H1 (cell line): ENCODE results near the gene RPS6KA5. TPM values are rescaled to one million over a fixed set of nuclear protein-coding genes. Genes with fewer than 3 reads are reported as not detected.
A peak's percentile ranks its signal among the peaks of the same experiment; 100 is the strongest.

Experiments
- CTCF ChIA-PET: fragments of 300-600 bp; sonication (Branson Sonifier 250); formaldehyde crosslinking; loops from one replicate; lab custom pipeline; 2021; ENCODE audit not compliant: partially characterized antibody; lab: Charles Lee
- POLR2A ChIA-PET: fragments of 300-600 bp; sonication (Branson Sonifier 250); formaldehyde crosslinking; loops from one replicate; lab custom pipeline; 2021; ENCODE audit warnings: inconsistent platforms; ENCODE audit not compliant: partially characterized antibody; lab: Charles Lee
- DNase-seq, 2 experiments: peaks; one replicate each; pipeline versions ENCODE4 v3.0.0 to v3.0.0-alpha.2; 2010 to 2022; ENCODE audit warnings: low spot score in 2 of 2, low read depth in 1 of 2, mixed read lengths in 1 of 2
- FAIRE-seq: peaks from 2 replicates; lab custom pipeline; 2011; peaks lifted over from hg19 to GRCh38; lab: Jason Lieb, UNC
- H2AFZ ChIP-seq: 2 replicates; pipeline ENCODE4 v1.8.1; 2012; ENCODE audit warnings: low read length, inconsistent platforms
- H2AK5ac ChIP-seq: 2 replicates; pipeline ENCODE4 v1.6.1; 2013; ENCODE audit warnings: low read depth, low read length
- H2BK120ac ChIP-seq: replicated peaks from 2 replicates; pipeline ENCODE3; 2013; ENCODE audit warnings: low read depth, low read length, inconsistent platforms
- H2BK12ac ChIP-seq: 2 replicates; pipeline ENCODE4 v1.6.1; 2013; ENCODE audit warnings: low read depth, low read length
- H2BK15ac ChIP-seq: 2 replicates; pipeline ENCODE4 v1.6.1; 2013; ENCODE audit warnings: low read length
- H2BK20ac ChIP-seq: 2 replicates; pipeline ENCODE4 v1.6.1; 2013; ENCODE audit warnings: low read length
- H2BK5ac ChIP-seq: 2 replicates; pipeline ENCODE4 v1.6.1; 2013; ENCODE audit warnings: low read depth, low read length
- H3K14ac ChIP-seq: 2 replicates; pipeline ENCODE4 v1.6.1; 2013; ENCODE audit warnings: inconsistent platforms; ENCODE audit not compliant: insufficient read length
- H3K18ac ChIP-seq: 2 replicates; pipeline ENCODE4 v1.6.1; 2013; ENCODE audit warnings: low read length; ENCODE audit errors: extremely low read depth
- H3K23ac ChIP-seq: 2 replicates; pipeline ENCODE4 v1.6.1; 2013; ENCODE audit warnings: inconsistent platforms; ENCODE audit not compliant: insufficient read length
- H3K23me2 ChIP-seq: 2 replicates; pipeline ENCODE4 v1.6.1; 2013; ENCODE audit warnings: low read depth, low read length
- H3K27ac ChIP-seq: 2 replicates; pipeline ENCODE4 v1.6.1; 2011; ENCODE audit warnings: low read depth, low read length, inconsistent platforms
- H3K27me3 ChIP-seq, 4 experiments: replicated peaks in 1 of 4; 1 replicate in 1 of 4; 2 replicates in 3 of 4; pipeline versions ENCODE4 v1.6.1 to v1.8.1; 2011 to 2013; ENCODE audit warnings: low read length in 3 of 4, mild to moderate bottlenecking in 3 of 4, inconsistent platforms in 2 of 4, mixed read lengths in 2 of 4, moderate library complexity in 1 of 4; ENCODE audit not compliant: control insufficient read depth in 3 of 4, insufficient read depth in 3 of 4; ENCODE audit errors: extremely low read depth in 1 of 4
- H3K36me3 ChIP-seq, 4 experiments: 2 replicates each; pipeline versions ENCODE4 v1.6.1 to v1.8.1; 2011 to 2013; ENCODE audit warnings: mild to moderate bottlenecking in 4 of 4, low read length in 3 of 4, moderate library complexity in 2 of 4, control low read depth in 1 of 4, inconsistent platforms in 1 of 4; ENCODE audit not compliant: insufficient read depth in 4 of 4, control insufficient read depth in 2 of 4
- H3K4ac ChIP-seq: replicated peaks from 2 replicates; pipeline ENCODE3; 2013; ENCODE audit warnings: low read length, low read depth, mixed read lengths, inconsistent platforms; ENCODE audit not compliant: insufficient read length
- H3K4me1 ChIP-seq, 4 experiments: replicated peaks in 1 of 4; 1 replicate in 1 of 4; 2 replicates in 3 of 4; pipeline versions ENCODE4 v1.6.1 to v1.8.1; 2011 to 2013; ENCODE audit warnings: low read length in 3 of 4, inconsistent platforms in 2 of 4, mixed read lengths in 1 of 4; ENCODE audit not compliant: insufficient read depth in 4 of 4, control insufficient read depth in 3 of 4
- H3K4me2 ChIP-seq, 2 experiments: 2 replicates each; pipeline versions ENCODE4 v1.6.1 to v1.8.1; 2011 to 2013; ENCODE audit warnings: low read depth in 2 of 2, low read length in 2 of 2, control low read depth in 1 of 2, inconsistent platforms in 1 of 2, mild to moderate bottlenecking in 1 of 2; ENCODE audit not compliant: insufficient read depth in 1 of 2
- H3K4me3 ChIP-seq, 4 experiments: fragments of 200-600, 300-600 bp in 1 of 4; sonication (generic), shearing (Covaris generic), sonication (Bioruptor Twin) in 1 of 4; 2 replicates each; pipeline versions ENCODE4 v1.5.1 to v1.8.1; 2011 to 2016; ENCODE audit warnings: low read length in 4 of 4, low read depth in 3 of 4, control low read depth in 2 of 4, inconsistent platforms in 2 of 4, mild to moderate bottlenecking in 2 of 4, mixed read lengths in 1 of 4, moderate library complexity in 1 of 4; ENCODE audit not compliant: insufficient read depth in 2 of 4; ENCODE audit errors: extremely low read depth in 1 of 4
- H3K56ac ChIP-seq: replicated peaks from 2 replicates; pipeline ENCODE3; 2013; ENCODE audit warnings: low read depth, mild to moderate bottlenecking, mixed read lengths, low read length, inconsistent platforms; ENCODE audit not compliant: insufficient read length
- H3K79me1 ChIP-seq: 2 replicates; pipeline ENCODE4 v1.6.1; 2013; ENCODE audit warnings: low read depth, low read length, control low read depth
- H3K79me2 ChIP-seq, 2 experiments: 2 replicates each; pipeline versions ENCODE4 v1.6.1 to v1.8.1; 2012 to 2013; ENCODE audit warnings: low read length in 2 of 2, mild to moderate bottlenecking in 2 of 2, inconsistent platforms in 1 of 2; ENCODE audit not compliant: insufficient read depth in 2 of 2, control insufficient read depth in 1 of 2
- H3K9ac ChIP-seq, 4 experiments: replicated peaks in 1 of 4; 1 replicate in 1 of 4; 2 replicates in 3 of 4; pipeline versions ENCODE4 v1.6.1 to v1.8.1; 2011 to 2013; ENCODE audit warnings: low read depth in 3 of 4, low read length in 3 of 4, control low read depth in 2 of 4, mild to moderate bottlenecking in 2 of 4, moderate library complexity in 2 of 4, inconsistent platforms in 1 of 4; ENCODE audit errors: extremely low read depth in 1 of 4
- H3K9me3 ChIP-seq, 2 experiments: 2 replicates each; pipeline versions ENCODE4 v1.6.1 to v1.8.1; 2012 to 2013; ENCODE audit warnings: mild to moderate bottlenecking in 2 of 2, moderate library complexity in 2 of 2, control low read depth in 1 of 2, inconsistent platforms in 1 of 2, low read depth in 1 of 2, low read length in 1 of 2, mixed read lengths in 1 of 2; ENCODE audit not compliant: insufficient read depth in 2 of 2
- H4K20me1 ChIP-seq, 2 experiments: replicated peaks in 1 of 2; 2 replicates each; pipeline versions ENCODE3 to v1.8.1; 2011 to 2013; ENCODE audit warnings: inconsistent platforms in 2 of 2, low read length in 2 of 2, mild to moderate bottlenecking in 1 of 2; ENCODE audit not compliant: insufficient read depth in 2 of 2, control insufficient read depth in 1 of 2
- H4K5ac ChIP-seq: 2 replicates; pipeline ENCODE4 v1.6.1; 2013; ENCODE audit warnings: low read length, low read depth, mixed read lengths, inconsistent platforms; ENCODE audit not compliant: insufficient read length
- H4K8ac ChIP-seq: 2 replicates; pipeline ENCODE4 v1.8.0; 2013; ENCODE audit warnings: mild to moderate bottlenecking, moderate library complexity, low read length, inconsistent platforms; ENCODE audit not compliant: insufficient read depth; ENCODE audit errors: extremely low read depth
- H4K91ac ChIP-seq: replicated peaks from 2 replicates; pipeline ENCODE3; 2013; ENCODE audit warnings: low read length, mixed read lengths, inconsistent platforms; ENCODE audit not compliant: insufficient read length
- BACH1 ChIP-seq: IDR thresholded peaks from 2 replicates; pipeline ENCODE4 v1.6.1; 2012; ENCODE audit warnings: low read length, improper control_type of control experiment
- CREB1 ChIP-seq: IDR thresholded peaks from 2 replicates; pipeline ENCODE4 v1.6.1; 2012; ENCODE audit warnings: inconsistent platforms
- EGR1 ChIP-seq: IDR thresholded peaks from 2 replicates; pipeline ENCODE4 v1.6.1; 2011; ENCODE audit warnings: low read depth, low read length, borderline replicate concordance
- HDAC6 ChIP-seq: IDR thresholded peaks from one replicate; pipeline ENCODE4 v1.7.1; 2012; ENCODE audit warnings: low read depth, mild to moderate bottlenecking, inconsistent platforms, low read length, moderate library complexity
- MAFK ChIP-seq: IDR thresholded peaks from 2 replicates; pipeline ENCODE4 v1.6.1; 2012; ENCODE audit warnings: low read depth, mild to moderate bottlenecking, improper control_type of control experiment, low read length
- NANOG ChIP-seq: IDR thresholded peaks from 2 replicates; pipeline ENCODE4 v1.6.1; 2011; ENCODE audit warnings: low read length, low read depth, mild to moderate bottlenecking, inconsistent platforms; ENCODE audit not compliant: insufficient read depth, poor library complexity, severe bottlenecking
- RBBP5 ChIP-seq: IDR thresholded peaks from 2 replicates; pipeline ENCODE4 v1.7.1; 2012; ENCODE audit warnings: low read depth, mild to moderate bottlenecking, inconsistent platforms, low read length, moderate library complexity, borderline replicate concordance
- RFX5 ChIP-seq: IDR thresholded peaks from 2 replicates; pipeline ENCODE4 v1.6.1; 2011; ENCODE audit warnings: low read depth, low read length, improper control_type of control experiment, borderline replicate concordance
- SIX5 ChIP-seq: IDR thresholded peaks from 2 replicates; pipeline ENCODE4 v1.6.1; 2011; ENCODE audit warnings: mild to moderate bottlenecking, low read depth, low read length
- WGBS, 2 experiments: shearing (Covaris generic) in 1 of 2; methylation state at CpG; one replicate each; pipeline versions ENCODE4 v1.1.6 to v1.1.7; 2013 to 2015; ENCODE audit warnings: low lambda C conversion rate in 2 of 2, mixed read lengths in 2 of 2, inconsistent platforms in 1 of 2, low coverage in 1 of 2, missing lambda C conversion rate in 1 of 2; ENCODE audit not compliant: insufficient replicate concordance in 2 of 2, insufficient coverage in 1 of 2, insufficient read length in 1 of 2; ENCODE audit errors: extremely low coverage in 1 of 2, missing lambda C conversion rate in 1 of 2; 5-methylcytosine and 5-hydroxymethylcytosine counted together
- polyA plus RNA-seq, 7 experiments: library from polyadenylated mRNA; depleted of rRNA in 3 of 7; stranded (reverse) in 5 of 7; unstranded in 2 of 7; fragments of >200 nt in 5 of 7; fragments of 200-250 nt in 2 of 7; gene quantifications; 1 replicate in 5 of 7; 2 replicates in 1 of 7; 4 replicates in 1 of 7; pipeline versions ENCODE4 v1.2.1 to v1.2.3, GENCODE V29; 2011 to 2013; ENCODE audit warnings: missing spikeins in 2 of 7, mixed read lengths in 2 of 7
- total RNA-seq: library from RNA; stranded (reverse); fragmentation: NEBNext Ultra II Directional; extraction: Animal tissue kit (Norgen Biotek cat#: 25700); gene quantifications from 2 replicates; pipeline ENCODE4 v1.2.1, GENCODE V29; 2021
- TF ChIP-seq, protein P1 (sequence below), 3 experiments: IDR thresholded peaks; 1 replicate in 2 of 3; 2 replicates in 1 of 3; pipeline versions ENCODE4 v1.5.1 to v1.6.1; 2011; ENCODE audit warnings: low read length in 3 of 3, mild to moderate bottlenecking in 3 of 3, inconsistent platforms in 2 of 3, low read depth in 1 of 3, moderate library complexity in 1 of 3; ENCODE audit not compliant: insufficient read depth in 1 of 3; ENCODE audit errors: control extremely low read depth in 1 of 3

RPS6KA5 gene
- total and polyA plus RNA-seq, 2 of the 8 experiments (the other 6 are each of a cell fraction or from before 2014, with no cell fraction given), result 0.85 to 3.1 TPM

DNA sequence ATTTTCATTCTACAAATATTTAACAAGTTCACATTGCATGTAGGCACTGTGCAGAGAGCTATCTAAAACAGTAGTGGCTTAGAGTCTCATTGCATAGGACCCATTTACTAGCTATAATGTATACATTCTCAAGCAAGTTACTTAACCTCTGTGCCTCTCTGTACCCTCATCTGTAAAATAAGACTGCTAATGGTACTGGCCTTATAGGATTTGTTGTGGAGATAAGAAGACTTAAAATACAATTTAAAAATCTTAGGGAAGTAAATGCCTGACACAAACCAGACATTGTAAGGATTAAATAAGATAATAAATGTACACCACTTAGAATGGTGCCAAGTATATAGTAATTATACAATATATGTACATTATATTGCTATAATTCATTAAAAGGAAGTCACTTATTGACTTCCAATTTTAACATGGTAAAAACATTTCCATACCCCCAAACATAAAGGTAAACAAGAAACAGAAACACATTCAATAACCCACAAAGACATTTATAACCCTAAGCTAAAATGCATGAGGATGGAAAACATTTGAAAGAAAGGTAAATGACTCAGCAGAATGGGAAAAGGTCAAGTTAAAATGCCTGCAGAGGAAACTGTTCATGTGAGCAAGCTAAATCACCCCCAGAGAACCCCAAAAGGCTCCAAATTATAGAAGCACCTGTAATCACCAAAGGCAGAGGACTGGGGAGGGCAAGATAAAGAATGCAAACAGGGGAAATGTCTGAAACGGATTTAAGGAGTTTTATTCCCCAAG is 30.8 kb downstream of the RPS6KA5 start:
- no peak overlapping the region for H3K27ac ChIP-seq
- no peak overlapping the region for H3K23ac ChIP-seq
- no peaks in the 10 kb centered on the region for H3K9me3 ChIP-seq
- no peaks in the 10 kb centered on the region for H3K79me2 ChIP-seq
- H2BK12ac ChIP-seq, result no peak overlapping the region
- H3K18ac ChIP-seq, result no peak overlapping the region
- ChIA-PET POLR2A (interaction anchor here (0.7 kb wide), 1 partner anchor 31 kb away, joined by 3 read pairs; no protein-coding TSS in a partner anchor), CTCF (interaction anchor here (0.9 to 1.3 kb wide), 3 partner anchors 26 to 127 kb away, joined by 3 to 5 read pairs (median 4); no protein-coding TSS in a partner anchor)
- H2BK20ac ChIP-seq, result no peak overlapping the region
- no peak overlapping the region for H2BK120ac ChIP-seq
- peaks cover 0 to 4% (median 0%) of the 10 kb centered on the region in 4 experiments; a peak in 1 of 7 replicates for H3K4me1 ChIP-seq
- no peak overlapping the region for H3K4me3 ChIP-seq
- FAIRE-seq (no peak), DNase-seq (no peak)
- no peak overlapping the region for H2AK5ac ChIP-seq
- no peak overlapping the region for H4K91ac ChIP-seq
- H3K27me3 ChIP-seq, result no peaks in the 10 kb centered on the region
- no peak overlapping the region for H3K56ac ChIP-seq
- no peak overlapping the region for H4K8ac ChIP-seq
- H2AFZ ChIP-seq, result no peak overlapping the region
- H3K9ac ChIP-seq, result no peak overlapping the region
- H2BK15ac ChIP-seq, result no peak overlapping the region
- no peaks in the 10 kb centered on the region for H3K36me3 ChIP-seq
- no peaks in the 10 kb centered on the region for H3K23me2 ChIP-seq
- H4K5ac ChIP-seq, result no peak overlapping the region
- no peaks in the 10 kb centered on the region for H4K20me1 ChIP-seq
- no peak overlapping the region for H3K4ac ChIP-seq
- H2BK5ac ChIP-seq, result no peak overlapping the region
- 76% methylated on average over 1 of the region's 1 CpG; no CpG with 5 or more reads in 1 of the 2 experiments for WGBS, 2 experiments
- no peaks in the 10 kb centered on the region for H3K79me1 ChIP-seq
- H3K14ac ChIP-seq, result no peak overlapping the region
- H3K4me2 ChIP-seq, result no peak overlapping the region
- TF ChIP-seq RBBP5 (no peak), EGR1 (no peak), MAFK (peak; percentile 69), RFX5 (no peak), SIX5 (no peak), NANOG (no peak), BACH1 (peak; percentile 66; the same call in 1 of the 2 replicates), CREB1 (no peak), HDAC6 (no peak)
- TF ChIP-seq, protein P1, sequence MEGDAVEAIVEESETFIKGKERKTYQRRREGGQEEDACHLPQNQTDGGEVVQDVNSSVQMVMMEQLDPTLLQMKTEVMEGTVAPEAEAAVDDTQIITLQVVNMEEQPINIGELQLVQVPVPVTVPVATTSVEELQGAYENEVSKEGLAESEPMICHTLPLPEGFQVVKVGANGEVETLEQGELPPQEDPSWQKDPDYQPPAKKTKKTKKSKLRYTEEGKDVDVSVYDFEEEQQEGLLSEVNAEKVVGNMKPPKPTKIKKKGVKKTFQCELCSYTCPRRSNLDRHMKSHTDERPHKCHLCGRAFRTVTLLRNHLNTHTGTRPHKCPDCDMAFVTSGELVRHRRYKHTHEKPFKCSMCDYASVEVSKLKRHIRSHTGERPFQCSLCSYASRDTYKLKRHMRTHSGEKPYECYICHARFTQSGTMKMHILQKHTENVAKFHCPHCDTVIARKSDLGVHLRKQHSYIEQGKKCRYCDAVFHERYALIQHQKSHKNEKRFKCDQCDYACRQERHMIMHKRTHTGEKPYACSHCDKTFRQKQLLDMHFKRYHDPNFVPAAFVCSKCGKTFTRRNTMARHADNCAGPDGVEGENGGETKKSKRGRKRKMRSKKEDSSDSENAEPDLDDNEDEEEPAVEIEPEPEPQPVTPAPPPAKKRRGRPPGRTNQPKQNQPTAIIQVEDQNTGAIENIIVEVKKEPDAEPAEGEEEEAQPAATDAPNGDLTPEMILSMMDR (IDR thresholded peaks at IDR 0.05; ENCODE audit: control extremely low read depth in 1 of 3, insufficient read depth in 1 of 3, low read depth in 1 of 3, low read length in 3 of 3), result no peak
